ENCODE measurements around the gene BPIFB6. TPM values are rescaled to one million over a fixed set of nuclear protein-coding genes. Genes with fewer than 3 reads are reported as not detected.

Gene BPIFB6
- total and polyA plus RNA-seq, 10 of the 15 experiments (the other 5 are each of a cell fraction or from before 2014, with no cell fraction given): not detected

DNA sequence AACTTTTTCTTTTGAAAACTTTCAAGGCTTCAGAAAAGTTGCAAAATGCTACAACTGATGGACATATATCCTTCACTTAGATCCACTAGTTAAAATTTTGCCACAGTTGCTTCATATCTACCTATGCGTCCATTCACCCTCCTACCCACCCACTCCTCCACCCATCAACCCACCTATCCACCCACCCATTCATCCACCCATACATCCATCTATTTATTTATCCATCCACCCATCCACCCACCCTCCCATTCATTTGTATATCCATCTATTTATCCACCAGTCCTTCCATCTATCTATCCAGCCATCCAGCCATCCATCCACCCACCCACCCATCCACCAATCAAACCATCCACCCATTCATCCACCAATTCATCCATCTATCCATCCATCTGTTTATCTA, 61.6 kb downstream of the BPIFB6 start:
- TF ChIP-seq BCL11A (IDR thresholded peaks at IDR 0.05; ENCODE audit: low read depth, low read length): no peak
- no peak for TF ChIP-seq CREM (IDR thresholded peaks at IDR 0.05; ENCODE audit: low read depth)
- TF ChIP-seq, protein P1, sequence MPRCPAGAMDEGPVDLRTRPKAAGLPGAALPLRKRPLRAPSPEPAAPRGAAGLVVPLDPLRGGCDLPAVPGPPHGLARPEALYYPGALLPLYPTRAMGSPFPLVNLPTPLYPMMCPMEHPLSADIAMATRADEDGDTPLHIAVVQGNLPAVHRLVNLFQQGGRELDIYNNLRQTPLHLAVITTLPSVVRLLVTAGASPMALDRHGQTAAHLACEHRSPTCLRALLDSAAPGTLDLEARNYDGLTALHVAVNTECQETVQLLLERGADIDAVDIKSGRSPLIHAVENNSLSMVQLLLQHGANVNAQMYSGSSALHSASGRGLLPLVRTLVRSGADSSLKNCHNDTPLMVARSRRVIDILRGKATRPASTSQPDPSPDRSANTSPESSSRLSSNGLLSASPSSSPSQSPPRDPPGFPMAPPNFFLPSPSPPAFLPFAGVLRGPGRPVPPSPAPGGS (IDR thresholded peaks at IDR 0.05; ENCODE audit: borderline replicate concordance, insufficient read depth, low read depth, low read length, poor library complexity, severe bottlenecking): no peak
- no peak for TF ChIP-seq MTA3 (IDR thresholded peaks at IDR 0.05; ENCODE audit: borderline replicate concordance, low read length)
- no peak for TF ChIP-seq SMAD1 (IDR thresholded peaks at IDR 0.05; ENCODE audit: low read depth, partially characterized antibody)
- TF ChIP-seq LARP7 (IDR thresholded peaks at IDR 0.05): no peak
- no peak for TF ChIP-seq SIX5 (IDR thresholded peaks at IDR 0.05; ENCODE audit: low read depth, low read length, severe bottlenecking)
- TF ChIP-seq EED (IDR thresholded peaks at IDR 0.05; ENCODE audit: low read depth): no peak
- no peaks in the 10 kb centered on the region for H4K20me1 ChIP-seq (ENCODE audit: control insufficient read depth, insufficient read depth)
- ATAC-seq (no peak), DNase-seq (ENCODE audit: low read depth, low spot score) (no peak), FAIRE-seq (no peak)
- H3K36me3 ChIP-seq (ENCODE audit: control insufficient read depth in 2 of 2, insufficient read depth in 2 of 2, low read length in 1 of 2): no peaks in the 10 kb centered on the region
- in situ Hi-C loops (cut with MboI): no loop called here
- WGBS (ENCODE audit: insufficient coverage, insufficient replicate concordance, low lambda C conversion rate, missing lambda C conversion rate): 63% methylated on average over 1 of the region's 1 CpG
- no peaks in the 10 kb centered on the region for H3K4me1 ChIP-seq (ENCODE audit: control insufficient read depth, insufficient read depth, low read length)
- H2AFZ ChIP-seq (ENCODE audit: control insufficient read depth, low read depth, low read length): no peak overlapping the region
- POLR2A ChIA-PET: no interaction called here
- no TSS peak for BruUV-seq (replicated peaks)
- intact Hi-C loops (cut with micrococcal nuclease; ENCODE audit: unreplicated experiment): no loop called here
- no peak overlapping the region for H3K9ac ChIP-seq (ENCODE audit: control insufficient read depth, insufficient read depth, low read length)
- no peak overlapping the region for H3K4me3 ChIP-seq
- H3K4me2 ChIP-seq (ENCODE audit: control insufficient read depth, insufficient read depth): no peak overlapping the region
- H3K79me2 ChIP-seq (ENCODE audit: control insufficient read depth, insufficient read depth, low read length): no peaks in the 10 kb centered on the region
- RAD21 ChIA-PET (ENCODE audit: unreplicated experiment): no interaction called here
- no peak overlapping the region for H3K27ac ChIP-seq (ENCODE audit: control insufficient read depth, insufficient read depth)
- no peaks in the 10 kb centered on the region for H3K9me3 ChIP-seq (replicated peaks; ENCODE audit: control insufficient read depth, insufficient read depth, low read length)
- H3K27me3 ChIP-seq (replicated peaks in 1 of 2; ENCODE audit: control insufficient read depth in 2 of 2, insufficient read depth in 2 of 2, low read length in 1 of 2): no peaks in the 10 kb centered on the region; a peak in 1 of 4 replicates
- CTCF ChIA-PET: no interaction called here
- SMC1A ChIA-PET (ENCODE audit: uncharacterized antibody, unreplicated experiment): no interaction called here

All from GM12878 (cell line).